H54 (cell line): ENCODE data around the gene SIAH2.

Experiments used
- DNase-seq: peaks from one replicate; pipeline ENCODE4 v3.0.0; 2011; ENCODE audit warnings: low spot score, mixed read lengths; ENCODE audit not compliant: insufficient read length
- FAIRE-seq: peaks from 3 replicates; lab custom pipeline; 2011; peaks lifted over from hg19 to GRCh38; lab: Jason Lieb, UNC
- POLR2A ChIP-seq: IDR thresholded peaks from 2 replicates; pipeline ENCODE4 v1.6.1; 2011; ENCODE audit warnings: low read depth, mild to moderate bottlenecking, low read length

SIAH2 gene

DNA sequence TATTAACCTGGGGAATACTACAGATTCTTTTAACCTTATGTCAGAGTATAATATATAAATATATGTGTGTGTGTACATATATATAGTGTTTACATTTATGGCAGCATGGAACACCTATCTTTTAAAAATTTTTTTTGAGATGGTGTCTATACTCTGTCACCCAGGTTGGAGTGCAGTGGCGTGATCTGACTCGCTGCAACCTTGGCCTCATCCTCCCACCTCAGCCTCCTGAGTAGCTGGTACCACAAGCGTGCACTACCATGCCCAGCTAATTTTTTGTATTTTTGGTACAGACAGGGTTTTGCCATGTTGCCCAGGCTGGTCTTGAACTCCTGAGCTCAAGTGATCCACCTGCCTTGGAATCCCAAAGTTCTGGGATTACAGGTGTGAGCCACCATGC, 40.7 kb downstream of the SIAH2 start:
- FAIRE-seq (no peak), DNase-seq (no peak)
- no peak for TF ChIP-seq POLR2A

GRCh38 chr3:150721285-150722130, 41.5 kb downstream of the SIAH2 start:
- no peak for TF ChIP-seq POLR2A
- DNase-seq, result peak; percentile 40
- peak; percentile 70 for FAIRE-seq

- DNase-seq, result no peak
- TF ChIP-seq POLR2A, result no peak
- FAIRE-seq, result no peak
These were observed 42.5 kb downstream of the SIAH2 start for GRCh38 chr3:150720444-150720843.

GRCh38 chr3:150710097-150710496, 52.9 kb downstream of the SIAH2 start:
- no peak for TF ChIP-seq POLR2A
- FAIRE-seq (no peak), DNase-seq (no peak)

DNA sequence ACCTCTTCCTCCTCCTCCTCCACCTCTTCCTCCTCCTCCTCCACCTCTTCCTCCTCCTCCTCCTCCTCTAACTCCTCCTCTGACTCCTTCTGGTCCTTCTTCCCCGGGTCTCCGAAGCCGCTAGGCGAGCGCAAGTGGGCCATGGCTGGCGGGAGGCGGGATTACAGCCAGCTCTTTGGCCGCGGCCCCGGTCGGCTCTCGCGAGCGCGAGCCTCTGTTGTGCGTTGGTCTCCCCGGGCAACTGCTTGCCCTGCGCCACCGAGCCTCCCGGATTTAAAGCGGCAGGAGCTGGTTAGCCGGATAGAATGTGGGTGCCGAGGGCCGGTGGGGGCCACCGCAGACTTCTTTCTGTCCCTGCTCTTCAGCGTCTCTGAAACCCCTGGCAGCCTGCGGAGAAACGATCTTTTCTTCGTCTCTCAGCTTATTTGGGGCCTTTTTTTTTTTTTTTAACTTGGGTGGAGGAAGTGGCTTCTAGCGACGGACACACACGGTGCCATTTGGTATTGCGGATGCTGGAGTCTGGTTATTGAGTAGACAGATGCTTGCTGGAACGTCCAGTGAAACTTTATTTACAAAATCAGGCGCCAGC, 59.1 kb downstream of the SIAH2 start, which contains the start of gene ERICH6:
Gene ERICH6, minus strand, starts transcription at position 165 of the 589 bp plus-strand sequence. Its CDS starts 22 bp downstream, at position 143.
- FAIRE-seq, result no peak

GRCh38 chr3:150703299-150703755, 59.6 kb downstream of the SIAH2 start:
- FAIRE-seq, result no peak
- peak; percentile 69 for TF ChIP-seq POLR2A
- DNase-seq, result no peak

More for the DNA sequence above, 59.1 kb downstream of the SIAH2 start, which contains the start of gene ERICH6:
- 0 out of 2 replicates have a peak, but pooled peaks have one; percentile 3 for TF ChIP-seq POLR2A
- peak; percentile 89 for DNase-seq

DNA sequence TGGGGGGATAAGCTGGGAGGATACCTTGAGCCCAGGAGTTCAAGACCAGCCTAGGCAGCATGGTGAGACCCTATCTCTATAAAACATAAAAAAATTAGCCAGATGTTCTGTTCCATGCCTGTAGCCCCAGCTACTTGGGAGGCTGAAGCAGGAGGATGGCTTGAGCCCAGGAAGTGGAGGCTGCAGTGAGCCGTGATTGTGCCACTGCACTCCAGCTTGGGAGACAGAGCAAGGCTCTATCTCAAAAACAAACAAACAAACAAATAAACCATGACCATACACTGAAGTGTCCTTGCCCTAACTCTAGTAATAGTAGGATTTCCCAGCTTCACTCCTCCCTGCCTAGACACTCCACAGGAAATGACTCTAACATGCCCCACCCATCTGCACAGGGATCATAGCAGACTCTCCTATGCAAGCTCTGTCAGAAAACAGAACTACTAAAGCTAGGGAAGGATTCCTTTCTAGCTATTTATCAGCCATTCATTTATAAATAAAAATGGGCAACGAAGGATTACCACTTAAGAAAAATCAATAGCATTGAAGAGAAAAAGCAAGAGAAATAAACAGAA, 63.8 kb downstream of the SIAH2 start:
- FAIRE-seq (peak; percentile 84), DNase-seq (peak; percentile 51)
- no peak for TF ChIP-seq POLR2A

DNA sequence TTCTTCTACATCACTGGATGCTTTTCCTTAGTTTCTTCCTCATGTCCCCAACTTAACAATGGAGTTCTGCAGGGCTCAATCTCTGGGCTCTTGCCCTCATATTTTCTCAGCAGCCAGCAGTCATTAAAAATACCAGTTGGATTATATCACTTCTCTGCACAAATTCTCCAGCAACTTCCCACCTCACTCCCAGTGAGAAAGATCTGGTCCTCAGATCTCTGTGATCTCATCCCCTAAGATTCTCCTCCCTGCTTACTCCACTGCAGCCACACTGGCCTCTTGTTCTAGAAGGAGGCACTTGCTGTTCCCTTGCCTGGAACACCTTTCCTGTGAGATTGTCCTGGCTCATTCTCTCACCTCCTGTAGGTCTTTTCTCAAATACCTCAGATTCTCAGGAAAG, 65.3 kb downstream of the SIAH2 start:
- FAIRE-seq (no peak), DNase-seq (peak; percentile 7)
- no peak for TF ChIP-seq POLR2A

- no peak for DNase-seq
- FAIRE-seq, result no peak
- no peak for TF ChIP-seq POLR2A
These were observed 71.4 kb downstream of the SIAH2 start for GRCh38 chr3:150691414-150692040.
